ENCODE results near the gene RAB34. TPM values are rescaled to one million over a fixed set of nuclear protein-coding genes. Genes with fewer than 3 reads are reported as not detected.
"Not testable (repeated sequence)": the region's sequence is repeated elsewhere in the genome, so short reads cannot be mapped to it uniquely, and the experiment has no call there.

Gene RAB34
- total RNA-seq, 1 donor from 2014 or later, result 47.0 TPM

DNA sequence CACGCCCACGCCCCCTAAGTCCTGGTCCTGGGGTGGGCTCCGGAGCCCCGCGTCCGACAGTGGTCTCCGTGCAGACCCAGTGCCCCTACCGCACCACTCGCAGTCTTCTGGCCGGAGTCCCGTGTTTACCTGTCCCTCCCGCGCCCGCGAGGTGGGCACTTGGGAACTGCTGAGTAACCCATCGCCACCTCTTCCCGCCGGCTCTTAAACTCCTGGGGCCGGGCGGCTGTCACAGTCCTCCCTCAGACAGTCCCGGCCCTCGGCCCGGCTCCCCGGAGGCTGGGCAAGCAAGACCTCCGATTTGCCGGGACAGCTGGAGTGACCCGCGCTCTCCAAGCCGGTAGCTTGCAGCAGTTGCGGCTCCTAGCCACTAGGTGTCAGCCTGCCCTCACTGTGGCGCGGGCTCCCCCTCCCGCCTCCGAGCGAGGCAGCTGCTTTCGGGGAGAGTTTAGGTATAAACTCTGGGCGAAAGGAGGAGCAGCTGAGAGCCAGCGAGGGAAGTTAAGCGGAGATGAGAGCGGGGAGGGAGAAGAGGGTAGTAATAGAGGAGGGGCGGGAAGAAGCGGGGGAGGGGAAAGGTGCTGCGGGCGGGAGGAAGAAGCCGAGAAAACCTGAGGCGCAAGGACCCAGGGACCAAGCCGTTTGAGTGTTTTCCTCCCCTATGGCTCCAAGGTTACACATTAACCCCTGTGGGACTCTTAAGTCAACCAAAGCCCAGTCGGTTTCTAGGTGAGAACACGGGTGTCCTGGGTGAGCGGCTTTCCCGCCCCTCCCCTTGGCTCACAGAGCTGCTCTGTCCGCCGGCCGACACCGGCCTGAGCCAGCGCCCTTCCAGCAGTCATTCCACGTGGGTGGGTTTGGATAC is 9.2 kb upstream of the RAB34 start:
- peak; percentile 92 for DNase-seq

DNA sequence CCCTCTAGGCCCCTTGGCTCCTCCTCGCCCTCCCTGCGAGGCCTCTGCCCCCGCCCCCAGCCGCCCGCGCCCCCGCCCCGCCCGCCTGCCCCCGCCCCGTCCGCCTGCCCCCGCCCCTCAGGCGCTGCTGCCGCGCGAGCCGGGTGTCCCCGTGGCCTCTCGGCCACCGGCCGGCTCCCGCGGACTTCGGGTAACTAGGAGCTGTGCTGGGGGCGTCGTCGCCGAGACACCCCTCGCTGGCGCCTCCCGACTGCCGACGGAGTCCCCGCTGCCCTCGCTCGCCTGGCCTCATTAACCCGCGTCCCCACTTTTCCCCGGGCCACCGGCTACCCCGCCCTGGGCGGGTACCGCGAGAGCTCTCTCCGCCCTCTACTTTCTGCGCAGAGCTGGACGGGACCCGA is 8.6 kb upstream of the RAB34 start, which contains the start of gene TLCD1:
Gene TLCD1 (minus strand): TSS at position 8 of the 401 bp plus-strand sequence. CDS start 136 bp downstream, outside the sequence.
- DNase-seq, result peak; percentile 71

DNA sequence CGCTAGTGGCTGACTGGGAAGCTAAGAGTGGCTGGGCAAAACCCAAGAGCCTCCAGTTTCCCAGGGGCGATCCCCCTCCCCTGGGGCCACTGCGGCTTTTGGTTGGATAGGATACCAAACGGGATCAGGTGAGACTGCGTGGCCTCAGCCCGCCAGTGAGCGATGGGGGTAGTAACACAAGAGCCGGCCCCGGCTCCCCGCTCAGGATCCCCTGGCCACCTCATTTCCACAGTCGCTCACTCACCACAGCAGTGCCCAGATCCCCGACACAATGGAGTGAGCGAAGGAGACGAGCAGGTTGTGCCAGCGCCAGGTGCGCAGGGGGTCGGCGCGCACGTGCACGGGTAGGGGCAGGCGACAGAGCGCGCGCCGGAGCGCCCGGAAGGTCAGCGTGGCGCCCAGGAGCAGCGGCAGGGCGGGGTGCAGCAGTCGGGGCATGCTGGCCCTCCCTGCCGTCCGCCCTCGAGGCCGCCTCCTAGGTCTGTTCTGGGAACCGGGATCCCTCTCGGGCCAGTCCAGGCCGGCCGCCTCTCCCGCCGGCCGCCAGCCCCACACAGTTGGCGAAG is 8.1 kb upstream of the RAB34 start:
- DNase-seq, result peak; percentile 71

DNA sequence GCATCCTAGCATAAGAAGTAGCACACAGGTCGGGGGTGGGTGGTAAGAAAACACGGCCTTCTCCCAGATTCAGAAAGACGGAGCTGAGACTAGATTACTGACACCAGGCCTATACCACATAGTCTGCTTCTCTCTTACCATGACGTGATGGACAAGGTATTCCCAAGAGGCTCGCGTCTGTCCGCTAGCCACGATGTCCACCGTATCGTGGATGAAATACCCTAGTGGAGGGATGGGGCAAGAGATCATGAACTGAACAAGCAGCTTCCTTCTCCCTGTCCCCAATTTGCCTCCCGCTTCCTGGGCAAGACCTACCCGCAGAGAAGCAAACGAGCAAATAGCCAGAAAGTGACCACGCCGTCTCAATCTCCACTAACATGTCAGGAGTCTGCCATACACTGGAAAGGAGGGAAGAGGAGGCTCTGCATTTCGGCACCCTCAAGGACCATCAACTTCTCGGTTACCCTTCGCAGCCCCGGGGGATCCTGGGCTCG is 7.5 kb upstream of the RAB34 start:
- no peak for DNase-seq

DNA sequence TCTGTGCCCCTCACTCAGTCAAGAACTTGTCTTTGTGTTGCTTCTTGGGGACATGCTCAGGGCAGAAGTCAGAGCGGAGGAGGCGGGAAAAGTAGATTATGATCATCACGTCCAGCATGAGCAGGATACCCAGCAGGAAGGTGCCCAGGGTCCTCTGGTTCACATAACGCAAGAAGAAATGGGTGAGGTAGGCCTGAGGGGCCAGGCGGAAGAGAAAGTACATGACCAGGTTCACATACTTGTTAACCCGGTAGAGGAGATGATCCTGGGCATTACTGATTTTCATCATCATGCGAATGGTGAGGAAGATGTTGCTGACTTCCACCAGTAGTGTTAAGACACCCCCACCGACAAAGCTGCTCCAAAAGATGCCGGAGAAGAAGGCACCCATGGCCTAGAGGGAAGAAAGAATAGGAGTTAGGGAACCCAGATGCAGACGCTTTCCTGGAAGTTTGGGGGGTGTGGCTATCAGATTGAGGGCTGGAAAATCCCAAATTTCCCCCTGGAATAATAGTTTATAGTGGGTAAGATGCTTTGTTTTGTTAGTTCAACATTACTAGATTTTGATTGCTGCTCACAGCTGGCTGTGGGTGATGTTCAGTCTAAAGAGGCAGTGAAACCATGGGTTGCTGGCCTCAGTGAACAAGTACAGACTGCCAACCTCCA is 7.0 kb upstream of the RAB34 start:
- DNase-seq, result no peak

DNA sequence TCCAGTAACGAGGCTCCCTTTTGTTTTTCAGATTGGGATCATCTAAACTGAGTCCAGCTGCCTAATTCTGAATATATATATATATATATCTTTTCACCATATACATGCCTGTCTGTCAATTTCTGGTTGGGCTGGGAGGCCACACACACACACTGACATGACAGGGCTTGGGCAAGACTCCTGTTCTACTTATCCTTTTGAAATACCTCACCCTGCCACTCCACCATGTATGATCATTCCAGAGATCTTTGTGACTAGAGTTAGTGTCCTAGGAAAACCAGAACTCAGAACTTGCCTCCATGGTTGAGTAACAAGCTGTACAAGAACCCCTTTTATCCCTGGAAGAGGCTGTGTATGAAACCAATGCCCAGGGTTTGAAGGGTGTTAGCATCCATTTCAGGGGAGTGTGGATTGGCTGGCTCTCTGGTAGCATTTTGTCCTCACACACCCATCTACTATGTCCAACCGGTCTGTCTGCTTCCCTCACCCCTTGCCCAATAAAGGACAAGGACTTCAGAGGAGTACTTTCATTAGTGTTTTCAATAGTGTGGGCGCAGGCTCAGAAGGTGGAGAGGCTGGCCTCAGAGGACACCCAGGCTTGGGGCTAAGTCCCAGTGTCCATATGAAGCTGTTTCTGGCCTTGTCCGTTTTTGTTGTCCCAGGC is 6.3 kb upstream of the RAB34 start:
- not testable (repeated sequence) for DNase-seq

DNA sequence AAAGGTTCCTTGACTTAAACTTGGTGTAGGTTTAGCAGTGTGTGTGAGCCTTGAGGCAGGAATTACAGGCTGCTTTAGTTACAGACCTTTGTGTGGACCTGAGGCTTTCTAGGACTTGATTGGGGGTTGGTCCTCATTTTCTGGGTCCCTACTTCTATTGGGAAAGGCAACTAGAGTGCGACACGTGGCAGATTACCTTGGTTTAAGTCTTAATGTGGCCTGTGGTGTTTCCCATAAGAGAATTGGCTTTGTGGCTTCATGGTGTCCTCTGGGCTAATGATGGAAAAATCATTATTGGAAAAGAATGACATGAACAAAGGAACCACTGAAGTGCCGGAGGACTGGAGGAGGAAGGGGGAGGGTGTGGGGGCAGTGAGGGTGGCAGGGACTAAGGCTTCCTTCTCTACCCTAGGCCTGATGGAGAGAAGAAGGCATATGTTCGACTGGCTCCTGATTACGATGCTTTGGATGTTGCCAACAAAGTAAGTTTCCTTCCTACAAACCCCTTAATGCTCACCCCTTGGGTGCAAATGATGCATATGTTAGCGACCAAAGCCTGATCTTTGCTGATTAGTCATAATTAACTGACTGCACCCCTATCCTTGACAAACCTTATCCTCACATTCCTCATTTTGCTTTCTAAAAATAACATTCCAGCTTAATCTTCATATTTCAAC is 5.6 kb upstream of the RAB34 start:
- no peak for DNase-seq

DNA sequence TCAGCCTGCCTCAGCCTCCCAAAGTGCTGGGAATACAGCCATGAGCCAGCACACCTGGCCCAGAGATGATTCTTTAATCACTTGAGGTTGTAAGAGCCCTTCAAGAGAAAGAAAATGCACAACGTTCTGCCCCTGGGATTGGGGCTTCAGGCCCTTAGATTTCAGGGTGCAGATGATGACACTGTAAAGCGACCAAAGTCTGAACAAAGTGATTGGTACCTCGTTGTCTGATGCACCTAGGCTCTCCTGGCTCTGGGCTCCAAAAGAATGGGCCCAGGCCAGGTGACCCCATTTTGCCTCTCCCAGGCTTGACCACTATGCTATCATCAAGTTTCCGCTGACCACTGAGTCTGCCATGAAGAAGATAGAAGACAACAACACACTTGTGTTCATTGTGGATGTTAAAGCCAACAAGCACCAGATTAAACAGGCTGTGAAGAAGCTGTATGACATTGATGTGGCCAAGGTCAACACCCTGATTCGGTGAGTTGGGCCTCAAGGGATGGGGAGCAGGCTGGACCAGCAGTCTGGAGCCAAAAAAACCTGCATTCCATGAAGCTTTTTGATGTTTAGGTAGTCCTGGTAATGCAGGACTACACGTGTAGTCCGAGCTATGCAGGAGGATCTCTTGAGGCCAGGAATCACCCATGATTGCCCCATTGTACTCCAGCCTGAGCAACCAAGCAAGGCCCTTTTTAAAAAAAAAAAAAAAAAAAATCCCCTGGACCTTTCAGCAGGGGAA is 4.9 kb upstream of the RAB34 start:
- DNase-seq, result no peak

DNA sequence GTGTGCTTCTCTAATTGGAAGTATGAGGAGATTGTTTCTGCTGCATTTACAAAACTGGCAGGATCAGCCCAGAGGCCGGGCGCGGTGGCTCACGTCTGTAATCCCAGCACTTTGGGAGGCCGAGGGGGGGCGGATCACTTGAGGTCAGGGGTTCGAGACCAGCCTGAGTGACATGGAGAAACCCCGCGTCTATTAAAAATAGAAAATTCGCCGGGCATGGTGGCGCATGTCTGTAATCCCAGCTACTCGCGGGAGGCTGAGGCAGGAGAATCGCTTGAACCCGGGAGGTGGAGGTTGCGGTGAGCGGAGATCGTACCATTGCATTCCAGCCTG is 3.3 kb upstream of the RAB34 start:
- not testable (repeated sequence) for DNase-seq

DNA sequence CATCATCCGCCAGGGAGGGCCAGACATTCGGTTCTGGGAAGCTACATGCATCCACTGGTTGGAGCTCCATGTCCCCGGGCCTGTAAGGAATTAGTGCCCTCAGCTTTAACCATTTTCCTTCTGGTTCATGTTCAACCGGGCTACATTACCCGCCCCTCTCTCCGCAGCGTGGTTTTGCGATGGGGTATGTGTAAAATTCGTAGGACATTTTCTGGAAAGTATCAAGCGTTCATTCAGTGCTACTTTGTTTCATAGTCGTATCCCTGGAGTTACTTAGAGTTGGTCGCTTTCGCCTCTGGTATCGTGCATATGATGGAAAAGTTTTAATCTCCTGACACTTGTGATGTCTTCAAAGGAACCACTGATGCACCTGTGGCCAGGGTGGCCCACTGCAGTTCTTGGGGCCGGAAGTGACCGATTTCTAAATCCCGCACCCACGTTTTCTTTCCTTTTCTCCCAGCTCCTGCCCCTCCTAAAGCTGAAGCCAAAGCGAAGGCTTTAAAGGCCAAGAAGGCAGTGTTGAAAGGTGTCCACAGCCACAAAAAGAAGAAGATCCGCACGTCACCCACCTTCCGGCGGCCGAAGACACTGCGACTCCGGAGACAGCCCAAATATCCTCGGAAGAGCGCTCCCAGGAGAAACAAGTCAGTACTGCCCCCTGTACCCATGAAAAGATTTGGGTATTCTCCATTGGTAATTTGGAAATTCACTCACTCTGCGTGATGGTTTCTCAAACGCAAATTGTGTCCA is 2.8 kb upstream of the RAB34 start:
- DNase-seq, result peak; percentile 70

DNA sequence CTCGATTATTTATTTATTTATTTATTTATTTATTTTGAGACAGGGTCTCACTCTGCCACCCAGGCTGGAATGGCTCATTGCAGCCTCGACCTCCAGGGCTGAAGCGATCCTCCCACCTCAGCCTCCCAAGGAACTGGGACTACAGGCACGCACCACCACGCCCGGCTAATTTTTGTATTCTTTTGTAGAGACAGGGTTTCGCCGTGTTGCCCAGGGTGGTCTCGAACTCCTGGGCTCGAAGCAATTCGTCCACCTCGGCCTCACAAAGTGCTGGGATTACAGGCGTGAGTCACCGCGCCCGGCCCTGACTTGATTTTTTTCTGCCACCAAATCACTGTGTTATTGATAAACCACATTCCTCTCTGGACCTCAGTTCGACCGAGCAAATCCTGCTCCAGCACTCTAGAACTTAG is 1.4 kb upstream of the RAB34 start:
- DNase-seq, result no peak

DNA sequence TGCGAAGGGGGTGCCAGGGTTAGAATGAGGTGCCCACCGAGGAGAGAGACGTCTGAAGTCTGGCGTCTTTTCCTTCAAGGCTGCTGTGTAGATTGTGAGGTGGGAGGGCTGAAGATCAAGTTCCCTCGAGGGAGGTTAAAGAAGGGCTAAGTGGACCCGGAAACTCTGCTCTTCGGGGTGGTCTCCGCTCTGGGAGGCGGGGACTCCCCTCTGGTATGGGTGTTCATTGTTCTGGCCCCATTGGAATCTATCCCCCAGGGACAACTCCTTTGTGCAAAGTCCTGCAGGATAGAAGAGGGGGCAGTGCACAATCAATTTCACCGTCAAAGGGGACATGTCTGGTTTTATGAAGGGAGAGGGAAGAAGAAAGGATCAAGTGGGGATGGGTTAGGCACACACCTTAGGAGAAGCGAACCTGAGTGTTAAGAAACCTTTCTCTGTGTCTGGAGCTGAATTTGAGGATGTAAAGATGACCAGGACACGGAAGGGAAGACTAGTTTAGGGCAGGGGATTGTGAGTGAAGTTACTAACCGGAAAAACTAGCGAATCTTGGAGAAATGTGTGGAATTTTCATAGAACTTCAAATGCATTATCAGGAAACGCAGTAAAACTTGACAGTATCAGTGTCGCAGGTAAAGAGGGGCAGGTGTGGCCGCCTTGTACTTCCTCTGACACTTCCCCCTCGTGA is 809 bp upstream of the RAB34 start:
- peak; percentile 79 for DNase-seq

DNA sequence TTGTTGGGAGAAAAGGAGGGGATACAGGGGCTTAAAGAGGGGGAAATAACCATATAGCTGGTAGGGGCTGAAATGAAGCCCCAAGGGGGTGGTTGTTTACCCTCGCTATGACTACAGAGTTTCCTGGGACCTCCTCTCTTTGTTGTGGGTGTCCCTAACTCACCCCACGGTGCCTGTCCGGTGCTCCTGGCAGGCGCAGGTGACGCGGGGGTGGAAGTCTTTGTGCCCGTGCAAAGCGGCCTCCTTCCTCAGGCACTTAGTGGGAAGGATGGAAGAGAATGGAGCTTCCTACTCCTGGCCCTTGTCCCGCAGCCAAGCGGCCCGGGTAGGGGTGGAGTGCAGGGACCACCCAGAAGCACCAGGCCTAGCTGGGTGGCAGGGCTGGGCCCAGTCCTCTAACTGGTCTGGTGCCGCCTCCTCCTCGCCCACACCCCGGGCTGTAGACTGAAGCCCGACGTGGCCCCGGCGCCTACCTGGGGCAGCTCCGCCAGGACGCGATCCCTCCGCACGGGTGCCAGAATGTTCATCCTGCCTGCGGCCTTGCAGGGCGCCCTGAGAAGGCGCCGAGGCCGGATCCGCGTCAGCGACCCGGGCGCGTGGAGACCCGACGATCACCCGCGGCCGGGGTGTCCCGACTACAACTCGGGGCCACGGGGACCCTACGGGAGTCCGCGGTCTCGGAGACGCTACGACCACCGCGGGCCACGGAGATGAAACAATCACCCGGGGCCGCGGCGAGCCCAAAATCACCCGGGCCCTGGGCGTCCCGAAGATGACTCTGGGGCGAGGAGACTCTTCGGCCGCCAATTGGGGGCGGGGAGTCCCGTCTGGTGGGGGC is 709 bp downstream of the RAB34 start:
- peak; percentile 37 for DNase-seq

DNA sequence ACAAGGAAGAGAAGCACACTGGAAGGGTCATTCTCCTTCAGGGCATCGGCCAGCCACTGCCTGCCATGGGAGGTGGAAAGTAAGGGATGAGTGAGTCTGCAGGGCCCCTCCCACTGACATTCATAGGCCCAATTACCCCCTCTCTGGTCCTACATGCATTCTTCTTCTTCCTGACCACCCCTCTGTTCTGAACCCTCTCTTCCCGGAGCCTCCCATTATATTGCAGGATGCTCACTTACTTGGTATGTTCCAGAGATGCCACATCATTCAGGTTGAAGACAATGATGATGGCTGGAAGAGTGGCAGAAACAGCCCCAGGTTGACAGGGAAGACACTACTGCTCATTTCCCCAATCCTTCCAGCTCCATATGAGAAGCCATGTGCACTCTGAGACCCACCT is 2.5 kb downstream of the RAB34 start:
- no peak for DNase-seq

DNA sequence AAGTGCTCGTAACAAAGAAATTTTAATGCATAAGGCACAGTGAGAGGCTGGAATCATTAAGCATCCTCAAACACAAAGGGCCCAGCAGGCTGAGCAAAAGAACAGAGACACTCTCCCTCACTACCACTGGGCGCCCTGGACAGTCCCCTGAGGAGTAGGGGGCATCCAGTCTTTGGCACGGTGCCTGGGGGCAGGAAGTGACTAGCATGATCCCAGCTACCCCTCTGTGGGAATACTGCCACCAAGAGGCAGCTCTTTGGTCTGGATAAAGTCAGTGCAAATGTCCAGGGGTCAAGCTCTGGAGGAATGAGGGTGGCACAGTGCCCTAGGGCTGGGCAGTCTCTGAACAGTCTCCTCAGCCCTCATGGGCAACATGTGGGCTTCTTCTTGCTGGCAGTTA is 3.4 kb downstream of the RAB34 start:
- no peak for DNase-seq

DNA sequence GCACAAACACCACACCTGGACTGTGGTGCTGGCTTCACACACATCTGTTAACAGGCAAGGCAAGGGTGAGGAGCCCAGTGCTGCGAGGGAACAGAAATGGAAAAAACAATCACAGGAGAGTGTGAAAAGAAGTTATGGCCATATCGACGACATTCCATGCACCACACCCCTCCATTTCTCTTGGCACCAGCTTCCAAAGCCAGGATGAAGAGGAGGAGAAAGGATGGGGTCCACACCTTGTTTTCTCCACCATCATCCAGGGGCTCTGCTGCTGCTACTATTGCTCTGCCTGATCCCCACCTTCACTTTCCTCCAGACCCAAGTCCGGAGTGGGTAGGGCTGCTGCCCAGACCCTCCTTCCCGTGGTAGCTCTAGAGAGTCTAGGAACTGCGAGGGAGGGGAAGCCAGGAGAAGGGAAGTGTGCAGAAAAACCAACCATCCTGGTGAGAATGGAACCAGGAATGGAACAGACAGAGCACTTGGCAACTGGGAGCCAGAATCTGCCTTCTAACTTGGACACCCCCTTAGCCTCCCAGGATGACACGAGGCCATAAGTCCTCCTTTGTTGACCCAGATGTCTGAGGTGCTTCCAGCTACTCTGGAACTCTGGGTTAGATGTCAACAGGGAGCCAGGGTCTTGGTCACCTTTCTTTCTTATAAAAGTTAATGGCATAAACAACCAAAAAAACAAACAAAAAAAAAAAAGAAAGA is 4.8 kb downstream of the RAB34 start:
- DNase-seq, result no peak

DNA sequence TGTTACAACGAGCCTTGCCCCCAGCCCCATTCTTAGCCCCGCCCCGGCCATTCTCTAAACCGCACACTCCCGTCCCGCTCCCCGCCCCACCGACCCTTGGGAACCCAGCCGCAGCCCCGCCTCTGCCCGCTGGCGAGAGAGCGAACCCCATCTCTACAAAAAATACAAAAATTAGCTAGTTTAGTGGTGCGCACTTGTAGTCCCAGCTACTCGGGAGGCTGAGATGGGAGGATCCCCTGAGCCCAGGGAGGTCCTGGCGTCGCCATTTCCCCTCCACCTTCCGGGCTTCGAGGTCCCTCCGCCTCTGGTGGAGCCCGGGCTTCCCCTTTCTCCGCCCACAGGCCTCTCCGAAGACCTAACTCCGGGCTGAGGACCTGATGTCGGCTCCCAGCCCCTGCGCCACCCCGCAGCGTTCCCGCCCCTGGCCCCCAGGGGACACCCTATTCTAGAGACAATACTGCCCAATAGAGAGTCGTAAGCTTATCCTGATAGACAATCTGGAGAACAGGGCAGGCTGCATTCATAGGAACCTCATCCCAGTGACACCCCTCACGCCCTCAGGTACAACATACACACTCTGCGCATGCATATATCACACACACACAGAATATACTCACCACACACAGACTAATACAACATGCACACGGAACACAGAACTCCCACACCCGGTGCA is 5.5 kb downstream of the RAB34 start:
- peak; percentile 43 for DNase-seq

DNA sequence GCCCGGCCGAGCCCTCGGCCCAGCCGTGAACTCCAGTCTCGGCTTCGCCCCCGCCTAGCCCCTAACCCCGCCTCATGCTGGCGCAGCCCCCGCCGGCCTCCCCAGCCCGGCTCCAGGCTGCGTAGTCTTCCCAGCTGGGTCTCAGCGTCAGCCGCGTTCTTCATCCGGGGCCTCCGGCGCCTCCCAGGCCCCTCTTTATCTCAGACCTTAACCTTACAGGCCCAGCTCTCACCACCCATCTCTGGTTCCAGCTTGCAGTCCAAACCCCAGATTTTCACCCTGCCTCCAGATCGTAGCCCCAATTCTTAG is 6.0 kb downstream of the RAB34 start, which contains the start of gene PROCA1:
Gene PROCA1 (minus strand): TSS at position 166 of the 309 bp plus-strand sequence. CDS start 228 bp downstream, outside the sequence.
- DNase-seq, result peak; percentile 87
